HG02571 (cell line): ENCODE measurements around the gene TNFSF15.
"Not testable (repeated sequence)": the region's sequence is repeated elsewhere in the genome, so short reads cannot be mapped to it uniquely, and the experiment has no call there.

Source experiments
- ATAC-seq: cut with Tn5 transposase; IDR thresholded peaks from one replicate; pipeline ENCODE4 v1.9.1; 2021; ENCODE audit warnings: mild to moderate bottlenecking, moderate library complexity; ENCODE audit not compliant: unreplicated experiment

The TNFSF15 gene

GRCh38 chr9:114757395-114757794 is 48.4 kb downstream of the TNFSF15 start:
- ATAC-seq = no peak

- no peak for ATAC-seq
Measured at GRCh38 chr9:114756920-114757319, 48.9 kb downstream of the TNFSF15 start.

GRCh38 chr9:114754581-114754980 is 51.3 kb downstream of the TNFSF15 start:
- no peak for ATAC-seq

- no peak for ATAC-seq
Measured at GRCh38 chr9:114746591-114747346, 59.1 kb downstream of the TNFSF15 start.

- no peak for ATAC-seq
Measured at GRCh38 chr9:114745879-114746550, 59.8 kb downstream of the TNFSF15 start.

GRCh38 chr9:114745108-114745848 is 60.6 kb downstream of the TNFSF15 start:
- no peak for ATAC-seq

- no peak for ATAC-seq
Measured at GRCh38 chr9:114743446-114743845, 62.4 kb downstream of the TNFSF15 start.

- no peak for ATAC-seq
Measured at GRCh38 chr9:114742947-114743346, 62.9 kb downstream of the TNFSF15 start.

- ATAC-seq = not testable (repeated sequence)
Measured at GRCh38 chr9:114741521-114741920, 64.3 kb downstream of the TNFSF15 start.

- ATAC-seq = no peak
Measured at GRCh38 chr9:114738581-114739316, 67.1 kb downstream of the TNFSF15 start.

- ATAC-seq = no peak
Measured at GRCh38 chr9:114737847-114738246, 68.0 kb downstream of the TNFSF15 start.

GRCh38 chr9:114737118-114737517 is 68.7 kb downstream of the TNFSF15 start:
- ATAC-seq = no peak

- ATAC-seq = no peak
Measured at GRCh38 chr9:114735704-114736103, 70.1 kb downstream of the TNFSF15 start.

- ATAC-seq = not testable (repeated sequence)
Measured at GRCh38 chr9:114735139-114735538, 70.7 kb downstream of the TNFSF15 start.
